HEK293 (cell line): ENCODE measurements around the gene THAP2.
A peak's percentile ranks its signal among the peaks of the same experiment; 100 is the strongest.

Experiments used
- BCL11B ChIP-seq: fragments of 450-650 bp; formaldehyde crosslinking; IDR thresholded peaks from 2 replicates; pipeline ENCODE4 v1.5.1; 2016; ENCODE audit warnings: low read depth, missing biosample characterization, missing genetic modification characterization
- ELK4 ChIP-seq: IDR thresholded peaks from 2 replicates; pipeline ENCODE4 v1.6.1; 2011; ENCODE audit warnings: mild to moderate bottlenecking, low read depth, low read length, borderline replicate concordance
- IKZF3 ChIP-seq: fragments of 450-650 bp; IDR thresholded peaks from 2 replicates; pipeline ENCODE4 v1.5.0; 2018; ENCODE audit warnings: missing biosample characterization, mild to moderate bottlenecking, missing genetic modification characterization, moderate library complexity
- OVOL3 ChIP-seq: fragments of 450-650 bp; formaldehyde crosslinking; IDR thresholded peaks from 2 replicates; pipeline ENCODE4 v1.5.1; 2016; ENCODE audit warnings: missing biosample characterization, missing genetic modification characterization
- SETDB1 ChIP-seq: IDR thresholded peaks from one replicate; pipeline ENCODE4 v1.6.1; 2017; ENCODE audit warnings: mild to moderate bottlenecking, low read length, moderate library complexity, mixed read lengths; ENCODE audit not compliant: insufficient read length
- WT1 ChIP-seq: fragments of 450-650 bp; formaldehyde crosslinking; IDR thresholded peaks from 2 replicates; pipeline ENCODE4 v1.5.1; 2016; ENCODE audit warnings: missing biosample characterization, missing genetic modification characterization
- YY1 ChIP-seq: fragments of 450-650 bp; formaldehyde crosslinking; IDR thresholded peaks from 2 replicates; pipeline ENCODE4 v1.5.1; 2018; ENCODE audit warnings: missing biosample characterization, missing genetic modification characterization
- ZBTB20 ChIP-seq: fragments of 450-650 bp; formaldehyde crosslinking; IDR thresholded peaks from 2 replicates; pipeline ENCODE4 v1.5.1; 2016; ENCODE audit warnings: missing biosample characterization, missing genetic modification characterization
- ZEB2 ChIP-seq: fragments of 450-650 bp; formaldehyde crosslinking; IDR thresholded peaks from 2 replicates; pipeline ENCODE4 v1.5.1; 2016; ENCODE audit warnings: missing biosample characterization, missing genetic modification characterization
- ZNF19 ChIP-seq: fragments of 450-650 bp; formaldehyde crosslinking; IDR thresholded peaks from 2 replicates; pipeline ENCODE4; 2016; ENCODE audit warnings: missing biosample characterization, missing genetic modification characterization, low read depth
- ZNF274 ChIP-seq, 2 experiments: fragments of 200-500 bp in 1 of 2; fragments of 450-650 bp in 1 of 2; sonication (Bioruptor generic) in 1 of 2; formaldehyde crosslinking in 1 of 2; IDR thresholded peaks; 2 replicates each; pipeline versions ENCODE4 v1.5.1 to v1.6.1; 2014 to 2016; ENCODE audit warnings: borderline replicate concordance in 1 of 2, inconsistent platforms in 1 of 2, low read length in 1 of 2, missing biosample characterization in 1 of 2, missing genetic modification characterization in 1 of 2
- ZNF335 ChIP-seq: fragments of 450-650 bp; formaldehyde crosslinking; conservative IDR thresholded peaks from 2 replicates; pipeline ENCODE4 v1.5.1; 2016; ENCODE audit warnings: missing biosample characterization, missing genetic modification characterization
- ZNF354C ChIP-seq: fragments of 450-650 bp; formaldehyde crosslinking; IDR thresholded peaks from 2 replicates; pipeline ENCODE4 v1.5.1; 2016; ENCODE audit warnings: missing biosample characterization, missing genetic modification characterization, low read depth, borderline replicate concordance
- ZNF501 ChIP-seq: fragments of 450-650 bp; formaldehyde crosslinking; IDR thresholded peaks from 2 replicates; pipeline ENCODE4 v1.5.1; 2016; ENCODE audit warnings: missing biosample characterization, missing genetic modification characterization
- ZNF621 ChIP-seq: fragments of 450-650 bp; formaldehyde crosslinking; IDR thresholded peaks from 2 replicates; pipeline ENCODE4 v1.5.1; 2017; ENCODE audit warnings: missing biosample characterization, missing genetic modification characterization
- ZNF626 ChIP-seq: fragments of 450-650 bp; sonication (Bioruptor Pico); formaldehyde crosslinking; IDR thresholded peaks from 2 replicates; pipeline ENCODE4 v1.5.1; 2018; ENCODE audit warnings: missing biosample characterization, missing genetic modification characterization, inconsistent platforms
- ZNF76 ChIP-seq: fragments of 450-650 bp; formaldehyde crosslinking; IDR thresholded peaks from 2 replicates; pipeline ENCODE4; 2016; ENCODE audit warnings: low read depth, missing biosample characterization, missing genetic modification characterization, borderline replicate concordance
- ZNF777 ChIP-seq: fragments of 450-650 bp; formaldehyde crosslinking; IDR thresholded peaks from 2 replicates; pipeline ENCODE4 v1.5.1; 2017; ENCODE audit warnings: missing biosample characterization, missing genetic modification characterization, borderline replicate concordance
- TF ChIP-seq, protein P1 (sequence below): fragments of 450-650 bp; formaldehyde crosslinking; IDR thresholded peaks from 2 replicates; pipeline ENCODE4 v1.5.1; 2016; ENCODE audit warnings: missing biosample characterization, missing genetic modification characterization, borderline replicate concordance
- TF ChIP-seq, protein P2 (sequence below): fragments of 450-650 bp; formaldehyde crosslinking; IDR thresholded peaks from 2 replicates; pipeline ENCODE4 v1.5.1; 2016; ENCODE audit warnings: missing biosample characterization, missing genetic modification characterization
- TF ChIP-seq, protein P3 (sequence below): fragments of 450-650 bp; formaldehyde crosslinking; optimal IDR thresholded peaks from 2 replicates; pipeline ENCODE3; 2016; ENCODE audit warnings: missing biosample characterization, mild to moderate bottlenecking, missing genetic modification characterization
- TF ChIP-seq, protein P4 (sequence below): fragments of 450-650 bp; IDR thresholded peaks from 2 replicates; pipeline ENCODE4 v1.5.1; 2018; ENCODE audit warnings: missing biosample characterization, missing genetic modification characterization
- TF ChIP-seq, protein P5 (sequence below): fragments of 450-650 bp; formaldehyde crosslinking; conservative IDR thresholded peaks from 2 replicates; pipeline ENCODE4 v1.5.1; 2016; ENCODE audit warnings: low read depth, missing biosample characterization, missing genetic modification characterization

Gene THAP2

GRCh38 chr12:71685914-71686657 lies 22.0 kb downstream of the THAP2 start, which contains the start of gene TMEM19 (continued):
- TF ChIP-seq, protein P1, sequence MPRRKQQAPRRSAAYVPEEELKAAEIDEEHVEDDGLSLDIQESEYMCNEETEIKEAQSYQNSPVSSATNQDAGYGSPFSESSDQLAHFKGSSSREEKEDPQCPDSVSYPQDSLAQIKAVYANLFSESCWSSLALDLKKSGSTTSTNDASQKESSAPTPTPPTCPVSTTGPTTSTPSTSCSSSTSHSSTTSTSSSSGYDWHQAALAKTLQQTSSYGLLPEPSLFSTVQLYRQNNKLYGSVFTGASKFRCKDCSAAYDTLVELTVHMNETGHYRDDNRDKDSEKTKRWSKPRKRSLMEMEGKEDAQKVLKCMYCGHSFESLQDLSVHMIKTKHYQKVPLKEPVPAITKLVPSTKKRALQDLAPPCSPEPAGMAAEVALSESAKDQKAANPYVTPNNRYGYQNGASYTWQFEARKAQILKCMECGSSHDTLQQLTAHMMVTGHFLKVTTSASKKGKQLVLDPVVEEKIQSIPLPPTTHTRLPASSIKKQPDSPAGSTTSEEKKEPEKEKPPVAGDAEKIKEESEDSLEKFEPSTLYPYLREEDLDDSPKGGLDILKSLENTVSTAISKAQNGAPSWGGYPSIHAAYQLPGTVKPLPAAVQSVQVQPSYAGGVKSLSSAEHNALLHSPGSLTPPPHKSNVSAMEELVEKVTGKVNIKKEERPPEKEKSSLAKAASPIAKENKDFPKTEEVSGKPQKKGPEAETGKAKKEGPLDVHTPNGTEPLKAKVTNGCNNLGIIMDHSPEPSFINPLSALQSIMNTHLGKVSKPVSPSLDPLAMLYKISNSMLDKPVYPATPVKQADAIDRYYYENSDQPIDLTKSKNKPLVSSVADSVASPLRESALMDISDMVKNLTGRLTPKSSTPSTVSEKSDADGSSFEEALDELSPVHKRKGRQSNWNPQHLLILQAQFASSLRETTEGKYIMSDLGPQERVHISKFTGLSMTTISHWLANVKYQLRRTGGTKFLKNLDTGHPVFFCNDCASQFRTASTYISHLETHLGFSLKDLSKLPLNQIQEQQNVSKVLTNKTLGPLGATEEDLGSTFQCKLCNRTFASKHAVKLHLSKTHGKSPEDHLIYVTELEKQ (tag by site-specific recombination), result no peak; the same call in 1 of the 2 replicates
- TF ChIP-seq ZNF76 (tag by site-specific recombination) (peak; percentile 46; the same call in 1 of the 2 replicates), ELK4 (no peak), SETDB1 (no peak), ZNF354C (no peak), ZNF626 (tag by site-specific recombination) (no peak), WT1 (tag by site-specific recombination) (no peak), ZBTB20 (tag by site-specific recombination) (peak; percentile 53), OVOL3 (tag by site-specific recombination) (0 out of 2 replicates have a peak, but pooled peaks have one; percentile 29), ZNF19 (no peak), ZNF501 (peak; percentile 83; the same call in 1 of the 2 replicates), ZNF777 (tag by site-specific recombination) (no peak), ZEB2 (peak; percentile 73; the same call in 1 of the 2 replicates), YY1 (no peak), ZNF621 (tag by site-specific recombination) (no peak), ZNF274 (IDR thresholded peaks at IDR 0.05; ENCODE audit: low read length) (no peak), ZNF274 (tag by site-specific recombination; IDR thresholded peaks at IDR 0.05; ENCODE audit: borderline replicate concordance) (no peak), ZNF335 (tag by site-specific recombination) (peak; percentile 81), IKZF3 (tag by site-specific recombination) (peak; percentile 35; the same call in 1 of the 2 replicates), BCL11B (tag by site-specific recombination) (peak; percentile 89)
- TF ChIP-seq, protein P2, sequence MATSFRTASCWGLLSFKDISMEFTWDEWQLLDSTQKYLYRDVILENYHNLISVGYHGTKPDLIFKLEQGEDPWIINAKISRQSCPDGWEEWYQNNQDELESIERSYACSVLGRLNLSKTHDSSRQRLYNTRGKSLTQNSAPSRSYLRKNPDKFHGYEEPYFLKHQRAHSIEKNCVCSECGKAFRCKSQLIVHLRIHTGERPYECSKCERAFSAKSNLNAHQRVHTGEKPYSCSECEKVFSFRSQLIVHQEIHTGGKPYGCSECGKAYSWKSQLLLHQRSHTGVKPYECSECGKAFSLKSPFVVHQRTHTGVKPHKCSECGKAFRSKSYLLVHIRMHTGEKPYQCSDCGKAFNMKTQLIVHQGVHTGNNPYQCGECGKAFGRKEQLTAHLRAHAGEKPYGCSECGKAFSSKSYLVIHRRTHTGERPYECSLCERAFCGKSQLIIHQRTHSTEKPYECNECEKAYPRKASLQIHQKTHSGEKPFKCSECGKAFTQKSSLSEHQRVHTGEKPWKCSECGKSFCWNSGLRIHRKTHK (tag by site-specific recombination), result no peak
- TF ChIP-seq, protein P3, sequence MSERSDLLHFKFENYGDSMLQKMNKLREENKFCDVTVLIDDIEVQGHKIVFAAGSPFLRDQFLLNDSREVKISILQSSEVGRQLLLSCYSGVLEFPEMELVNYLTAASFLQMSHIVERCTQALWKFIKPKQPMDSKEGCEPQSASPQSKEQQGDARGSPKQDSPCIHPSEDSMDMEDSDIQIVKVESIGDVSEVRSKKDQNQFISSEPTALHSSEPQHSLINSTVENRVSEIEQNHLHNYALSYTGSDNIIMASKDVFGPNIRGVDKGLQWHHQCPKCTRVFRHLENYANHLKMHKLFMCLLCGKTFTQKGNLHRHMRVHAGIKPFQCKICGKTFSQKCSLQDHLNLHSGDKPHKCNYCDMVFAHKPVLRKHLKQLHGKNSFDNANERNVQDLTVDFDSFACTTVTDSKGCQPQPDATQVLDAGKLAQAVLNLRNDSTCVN (tag by site-specific recombination), result peak; percentile 83
- TF ChIP-seq, protein P4, sequence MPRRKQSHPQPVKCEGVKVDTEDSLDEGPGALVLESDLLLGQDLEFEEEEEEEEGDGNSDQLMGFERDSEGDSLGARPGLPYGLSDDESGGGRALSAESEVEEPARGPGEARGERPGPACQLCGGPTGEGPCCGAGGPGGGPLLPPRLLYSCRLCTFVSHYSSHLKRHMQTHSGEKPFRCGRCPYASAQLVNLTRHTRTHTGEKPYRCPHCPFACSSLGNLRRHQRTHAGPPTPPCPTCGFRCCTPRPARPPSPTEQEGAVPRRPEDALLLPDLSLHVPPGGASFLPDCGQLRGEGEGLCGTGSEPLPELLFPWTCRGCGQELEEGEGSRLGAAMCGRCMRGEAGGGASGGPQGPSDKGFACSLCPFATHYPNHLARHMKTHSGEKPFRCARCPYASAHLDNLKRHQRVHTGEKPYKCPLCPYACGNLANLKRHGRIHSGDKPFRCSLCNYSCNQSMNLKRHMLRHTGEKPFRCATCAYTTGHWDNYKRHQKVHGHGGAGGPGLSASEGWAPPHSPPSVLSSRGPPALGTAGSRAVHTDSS, result no peak
- TF ChIP-seq, protein P5, sequence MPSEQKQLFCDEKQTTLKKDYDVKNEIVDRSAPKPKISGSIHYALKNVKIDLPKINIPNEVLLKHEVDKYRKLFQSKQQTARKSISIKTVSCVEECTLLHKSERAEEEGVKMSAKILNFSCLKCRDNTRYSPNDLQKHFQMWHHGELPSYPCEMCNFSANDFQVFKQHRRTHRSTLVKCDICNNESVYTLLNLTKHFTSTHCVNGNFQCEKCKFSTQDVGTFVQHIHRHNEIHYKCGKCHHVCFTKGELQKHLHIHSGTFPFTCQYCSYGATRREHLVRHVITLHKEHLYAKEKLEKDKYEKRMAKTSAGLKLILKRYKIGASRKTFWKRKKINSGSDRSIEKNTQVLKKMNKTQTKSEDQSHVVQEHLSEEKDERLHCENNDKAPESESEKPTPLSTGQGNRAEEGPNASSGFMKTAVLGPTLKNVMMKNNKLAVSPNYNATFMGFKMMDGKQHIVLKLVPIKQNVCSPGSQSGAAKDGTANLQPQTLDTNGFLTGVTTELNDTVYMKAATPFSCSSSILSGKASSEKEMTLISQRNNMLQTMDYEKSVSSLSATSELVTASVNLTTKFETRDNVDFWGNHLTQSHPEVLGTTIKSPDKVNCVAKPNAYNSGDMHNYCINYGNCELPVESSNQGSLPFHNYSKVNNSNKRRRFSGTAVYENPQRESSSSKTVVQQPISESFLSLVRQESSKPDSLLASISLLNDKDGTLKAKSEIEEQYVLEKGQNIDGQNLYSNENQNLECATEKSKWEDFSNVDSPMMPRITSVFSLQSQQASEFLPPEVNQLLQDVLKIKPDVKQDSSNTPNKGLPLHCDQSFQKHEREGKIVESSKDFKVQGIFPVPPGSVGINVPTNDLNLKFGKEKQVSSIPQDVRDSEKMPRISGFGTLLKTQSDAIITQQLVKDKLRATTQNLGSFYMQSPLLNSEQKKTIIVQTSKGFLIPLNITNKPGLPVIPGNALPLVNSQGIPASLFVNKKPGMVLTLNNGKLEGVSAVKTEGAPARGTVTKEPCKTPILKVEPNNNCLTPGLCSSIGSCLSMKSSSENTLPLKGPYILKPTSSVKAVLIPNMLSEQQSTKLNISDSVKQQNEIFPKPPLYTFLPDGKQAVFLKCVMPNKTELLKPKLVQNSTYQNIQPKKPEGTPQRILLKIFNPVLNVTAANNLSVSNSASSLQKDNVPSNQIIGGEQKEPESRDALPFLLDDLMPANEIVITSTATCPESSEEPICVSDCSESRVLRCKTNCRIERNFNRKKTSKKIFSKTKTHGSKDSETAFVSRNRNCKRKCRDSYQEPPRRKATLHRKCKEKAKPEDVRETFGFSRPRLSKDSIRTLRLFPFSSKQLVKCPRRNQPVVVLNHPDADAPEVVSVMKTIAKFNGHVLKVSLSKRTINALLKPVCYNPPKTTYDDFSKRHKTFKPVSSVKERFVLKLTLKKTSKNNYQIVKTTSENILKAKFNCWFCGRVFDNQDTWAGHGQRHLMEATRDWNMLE (tag by site-specific recombination), result no peak
